CD4-positive, CD25-positive, alpha-beta regulatory T cell (primary cell): Measurements from ENCODE around the gene SNX32. TPM values are rescaled to one million over a fixed set of nuclear protein-coding genes. Genes with fewer than 3 reads are reported as not detected.

Source experiments
- ATAC-seq, 2 donors: fragments of 150-1000 bp; cut with Tn5 transposase; one replicate each; pipeline ENCODE4 v1.10.0; 2021; ENCODE audit warnings: low read depth in 2 of 2, moderate number of reproducible peaks in 2 of 2, moderate library complexity in 1 of 2
- DNase-seq, 3 donors: peaks; one replicate each; pipeline versions ENCODE4 v3.0.0 to v3.0.0-alpha.2; 2012 to 2022; ENCODE audit warnings: mixed read lengths in 1 of 3
- H3K27ac ChIP-seq: one replicate; pipeline ENCODE4 v1.7.0; 2013; ENCODE audit warnings: mild to moderate bottlenecking, low read length; ENCODE audit not compliant: insufficient read depth, poor library complexity, severe bottlenecking
- H3K27me3 ChIP-seq: one replicate; pipeline ENCODE4 v1.7.0; 2013; ENCODE audit warnings: low read length; ENCODE audit not compliant: control insufficient read depth, insufficient read depth
- H3K36me3 ChIP-seq: one replicate; pipeline ENCODE4 v1.7.0; 2013; ENCODE audit warnings: mild to moderate bottlenecking, low read length, moderate library complexity; ENCODE audit not compliant: control insufficient read depth, insufficient read depth
- H3K4me1 ChIP-seq: 2 replicates; pipeline ENCODE4 v1.7.0; 2013; ENCODE audit warnings: mild to moderate bottlenecking, low read length; ENCODE audit not compliant: insufficient read depth, control insufficient read depth, poor library complexity, severe bottlenecking
- H3K4me3 ChIP-seq: one replicate; pipeline ENCODE4 v1.7.0; 2013; ENCODE audit warnings: low read depth, mild to moderate bottlenecking, low read length, moderate library complexity
- H3K9me3 ChIP-seq, 2 experiments: 1 replicate in 1 of 2; 2 replicates in 1 of 2; pipeline ENCODE4 v1.7.0; 2013; ENCODE audit warnings: low read length in 2 of 2, mild to moderate bottlenecking in 1 of 2, moderate library complexity in 1 of 2; ENCODE audit not compliant: control insufficient read depth in 2 of 2
- H3K27ac Mint-ChIP-seq, 3 donors: one replicate each; pipeline ENCODE4 v1.8.0; 2020 to 2022; ENCODE audit warnings: mild to moderate bottlenecking in 3 of 3, mixed read lengths in 3 of 3, moderate library complexity in 2 of 3
- H3K27me3 Mint-ChIP-seq: one replicate; pipeline ENCODE4 v1.8.0; 2022; ENCODE audit warnings: mild to moderate bottlenecking, mixed read lengths
- H3K36me3 Mint-ChIP-seq: one replicate; pipeline ENCODE4 v1.8.0; 2020; ENCODE audit warnings: mixed read lengths
- H3K4me1 Mint-ChIP-seq, 4 donors: one replicate each; pipeline ENCODE4 v1.8.0; 2020 to 2022; ENCODE audit warnings: mixed read lengths in 4 of 4, mild to moderate bottlenecking in 1 of 4
- H3K4me3 Mint-ChIP-seq, 4 donors: one replicate each; pipeline ENCODE4 v1.8.0; 2020 to 2022; ENCODE audit warnings: mild to moderate bottlenecking in 4 of 4, mixed read lengths in 4 of 4, moderate library complexity in 3 of 4
- H3K9me3 Mint-ChIP-seq, 7 donors: one replicate each; pipeline ENCODE4 v1.8.0; 2020 to 2022; ENCODE audit warnings: mixed read lengths in 7 of 7, mild to moderate bottlenecking in 3 of 7, moderate library complexity in 2 of 7
- polyA plus RNA-seq, 4 donors: library from polyadenylated mRNA; unstranded; fragments of 300-500 nt; fragmentation: Illumina TruSeq; gene quantifications; one replicate each; pipeline ENCODE4 v1.2.3, GENCODE V29; 2021
- total RNA-seq: library from RNA; stranded (reverse); gene quantifications from one replicate; pipeline ENCODE4 v1.2.3, GENCODE V29; 2022

The SNX32 gene
- total and polyA plus RNA-seq, 5 donors from 2014 or later, result 0.32 to 1.3 (median 0.44) TPM

DNA sequence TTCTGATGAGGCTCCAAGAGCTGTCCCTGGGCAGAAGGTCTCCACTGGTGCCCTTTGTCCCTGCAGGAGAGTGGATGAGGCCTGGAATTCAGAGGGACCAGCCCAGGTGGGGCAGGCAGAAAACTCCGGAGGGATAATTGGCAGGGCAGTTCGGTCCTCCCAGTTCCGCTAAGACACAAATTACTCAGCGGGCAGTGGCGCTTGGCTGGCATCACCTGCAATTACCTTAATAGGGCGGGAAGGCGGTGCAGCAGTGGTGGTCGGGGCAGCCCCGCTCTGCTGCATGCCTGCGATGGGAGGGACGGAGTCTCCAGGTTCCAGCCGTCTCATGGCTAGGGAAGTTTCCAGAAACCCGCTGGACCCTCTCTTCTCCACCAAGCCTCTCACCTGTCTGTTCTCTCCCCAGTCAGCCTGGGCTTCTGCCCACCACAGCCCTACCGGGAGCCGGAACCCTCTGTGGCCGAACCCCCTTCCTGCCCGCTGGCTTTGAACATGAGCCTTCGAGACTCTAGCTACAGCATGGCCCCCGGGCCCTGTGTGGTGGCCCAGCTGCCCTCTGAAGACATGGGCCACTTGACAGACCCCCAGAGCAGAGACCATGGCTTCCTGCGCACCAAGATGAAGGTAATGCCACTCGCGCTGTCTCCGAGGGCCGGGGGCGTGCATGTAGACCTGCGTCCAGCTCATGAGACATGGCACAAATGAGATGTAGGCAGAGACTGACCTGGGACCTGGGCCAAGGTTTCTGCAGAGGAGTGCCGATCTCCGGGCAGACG lies 40.0 kb upstream of the SNX32 start:
- Mint-ChIP-seq H3K4me1 (peaks cover 0 to 27% (median under 1%) of the 10 kb centered on the region in 4 donors), H3K27me3 (peaks cover 35% of the 10 kb centered on the region), H3K27ac (no peak overlapping the region), H3K9me3 (peaks cover 0 to 2% (median 0%) of the 10 kb centered on the region in 7 donors), H3K4me3 (no peak overlapping the region), H3K36me3 (no peaks in the 10 kb centered on the region)
- Histone ChIP-seq H3K4me1 (peaks cover 9% of the 10 kb centered on the region), H3K36me3 (no peaks in the 10 kb centered on the region), H3K9me3 (no peaks in the 10 kb centered on the region), H3K27ac (no peak overlapping the region), H3K4me3 (no peak overlapping the region), H3K27me3 (peaks cover 9% of the 10 kb centered on the region)
- DNase-seq, result no peak
- no peak for ATAC-seq

GRCh38 chr11:65794570-65795510 lies 38.9 kb upstream of the SNX32 start:
- Mint-ChIP-seq H3K4me3 (no peak overlapping the region), H3K27me3 (peaks cover 30% of the 10 kb centered on the region), H3K4me1 (peaks cover 0 to 25% (median under 1%) of the 10 kb centered on the region in 4 donors), H3K27ac (no peak overlapping the region), H3K9me3 (peaks cover 0 to 4% (median 0%) of the 10 kb centered on the region in 7 donors), H3K36me3 (no peaks in the 10 kb centered on the region)
- Histone ChIP-seq H3K4me3 (no peak overlapping the region), H3K27ac (no peak overlapping the region), H3K27me3 (peaks cover 2% of the 10 kb centered on the region), H3K4me1 (peaks cover 9% of the 10 kb centered on the region), H3K9me3 (no peaks in the 10 kb centered on the region), H3K36me3 (no peaks in the 10 kb centered on the region)
- no peak for DNase-seq
- ATAC-seq, result no peak

GRCh38 chr11:65796726-65797601 lies 36.8 kb upstream of the SNX32 start:
- H3K27me3 ChIP-seq, result peaks cover 7% of the 10 kb centered on the region
- peaks cover 0 to 4% (median 0%) of the 10 kb centered on the region in 7 donors for H3K9me3 Mint-ChIP-seq

DNA sequence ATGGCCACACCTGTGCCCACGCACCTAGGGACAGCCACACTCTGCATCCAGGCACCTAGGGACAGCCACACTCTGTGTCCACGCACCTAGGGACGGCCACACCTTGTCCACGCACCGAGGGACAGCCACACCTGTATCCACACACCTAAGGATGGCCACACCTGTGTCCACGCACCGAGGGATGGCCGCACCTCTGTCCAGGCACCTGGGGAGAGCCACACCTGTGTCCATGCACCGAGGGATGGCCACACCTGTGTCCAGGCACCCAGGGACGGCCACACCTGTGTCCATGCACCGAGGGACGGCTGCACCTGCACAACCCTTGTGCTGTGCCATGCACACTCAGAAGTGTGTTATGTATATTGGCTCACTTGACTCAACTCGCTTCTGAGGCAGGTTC lies 36.1 kb upstream of the SNX32 start:
- no peaks in the 10 kb centered on the region for H3K36me3 ChIP-seq
- no peak overlapping the region for H3K27ac Mint-ChIP-seq

More at GRCh38 chr11:65796726-65797601, 36.8 kb upstream of the SNX32 start:
- Histone ChIP-seq H3K9me3 (no peaks in the 10 kb centered on the region), H3K36me3 (no peaks in the 10 kb centered on the region), H3K27ac (no peak overlapping the region), H3K4me3 (no peak overlapping the region), H3K4me1 (peaks cover under 1% of the 10 kb centered on the region)
- H3K27ac Mint-ChIP-seq, result no peak overlapping the region
- no peak overlapping the region for H3K4me3 Mint-ChIP-seq
- no peak for ATAC-seq
- DNase-seq, result no peak
- peaks cover 0 to 11% (median under 1%) of the 10 kb centered on the region in 4 donors for H3K4me1 Mint-ChIP-seq
- no peaks in the 10 kb centered on the region for H3K36me3 Mint-ChIP-seq
- peaks cover 20% of the 10 kb centered on the region for H3K27me3 Mint-ChIP-seq

GRCh38 chr11:65798882-65799281 lies 34.9 kb upstream of the SNX32 start:
- DNase-seq, result no peak
- Mint-ChIP-seq H3K4me3 (no peak overlapping the region), H3K9me3 (peaks cover 0 to 4% (median 0%) of the 10 kb centered on the region in 7 donors), H3K27me3 (peaks cover 20% of the 10 kb centered on the region), H3K4me1 (peaks cover 0 to 6% (median under 1%) of the 10 kb centered on the region in 4 donors), H3K36me3 (no peaks in the 10 kb centered on the region), H3K27ac (no peak overlapping the region)
- ATAC-seq, result no peak
- Histone ChIP-seq H3K27me3 (peaks cover 7% of the 10 kb centered on the region), H3K4me1 (no peaks in the 10 kb centered on the region), H3K4me3 (no peak overlapping the region), H3K9me3 (no peaks in the 10 kb centered on the region), H3K36me3 (no peaks in the 10 kb centered on the region), H3K27ac (no peak overlapping the region)

More for the DNA sequence above, 36.1 kb upstream of the SNX32 start:
- peaks cover 7% of the 10 kb centered on the region for H3K27me3 ChIP-seq
- no peaks in the 10 kb centered on the region for H3K9me3 ChIP-seq
- H3K4me3 ChIP-seq, result no peak overlapping the region
- peaks cover 0 to 7% (median under 1%) of the 10 kb centered on the region in 4 donors for H3K4me1 Mint-ChIP-seq
- H3K4me1 ChIP-seq, result no peaks in the 10 kb centered on the region
- peaks cover 20% of the 10 kb centered on the region for H3K27me3 Mint-ChIP-seq
- no peak for DNase-seq
- no peak overlapping the region for H3K4me3 Mint-ChIP-seq
- no peak for ATAC-seq
- H3K36me3 Mint-ChIP-seq, result no peaks in the 10 kb centered on the region
- H3K27ac ChIP-seq, result no peak overlapping the region
- peaks cover 0 to 4% (median 0%) of the 10 kb centered on the region in 7 donors for H3K9me3 Mint-ChIP-seq

DNA sequence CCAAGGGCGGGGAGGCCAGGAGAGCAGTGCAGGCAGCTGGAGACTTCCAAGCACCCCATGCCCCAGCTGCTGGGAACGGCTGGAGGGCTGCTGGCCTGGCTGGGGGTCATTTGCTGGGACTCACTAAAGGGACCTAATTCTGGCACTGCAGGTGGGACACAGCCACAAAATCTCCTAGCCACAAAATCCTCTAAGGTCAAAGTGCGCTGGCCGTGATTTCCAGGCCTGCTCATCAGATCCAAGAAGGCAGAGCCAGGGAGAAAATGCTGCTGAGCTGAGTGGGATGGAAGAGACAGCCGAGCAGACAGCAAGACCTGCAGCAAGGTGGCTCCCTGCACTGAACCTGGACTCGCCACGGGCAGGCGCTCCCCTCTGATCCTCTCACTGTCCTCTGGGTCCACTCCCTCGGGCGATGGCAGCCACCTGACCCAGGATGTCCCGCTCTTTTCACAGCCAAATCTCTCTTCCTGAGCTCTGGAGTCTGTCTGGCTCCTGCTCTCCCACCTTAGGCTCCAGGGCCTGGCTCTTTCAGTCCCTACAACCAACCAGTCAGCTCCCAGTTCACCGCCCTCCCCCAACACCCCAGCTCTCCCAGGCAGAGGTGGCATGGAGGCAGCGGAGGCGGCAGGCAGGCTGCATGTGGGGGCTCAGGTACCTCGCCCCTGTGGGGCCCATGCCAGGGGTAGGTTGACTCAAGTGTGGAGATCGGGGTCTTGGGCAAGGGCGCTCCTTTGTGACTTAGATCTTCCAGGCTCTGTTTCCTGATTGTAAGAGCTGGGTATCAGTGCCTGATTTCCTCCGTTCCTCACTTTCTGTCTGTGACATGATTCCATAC lies 32.4 kb upstream of the SNX32 start:
- H3K9me3 Mint-ChIP-seq, result peaks cover 0 to 4% (median 0%) of the 10 kb centered on the region in 7 donors
- H3K4me3 Mint-ChIP-seq, result no peak overlapping the region
- Histone ChIP-seq H3K4me3 (no peak overlapping the region), H3K36me3 (no peaks in the 10 kb centered on the region), H3K27ac (no peak overlapping the region), H3K27me3 (peaks cover 7% of the 10 kb centered on the region), H3K4me1 (no peaks in the 10 kb centered on the region), H3K9me3 (no peaks in the 10 kb centered on the region)
- H3K36me3 Mint-ChIP-seq, result no peaks in the 10 kb centered on the region
- ATAC-seq (no peak), DNase-seq (no peak)
- no peak overlapping the region for H3K27ac Mint-ChIP-seq
- peaks cover 19% of the 10 kb centered on the region for H3K27me3 Mint-ChIP-seq
- peaks cover 0 to 2% (median 0%) of the 10 kb centered on the region in 4 donors for H3K4me1 Mint-ChIP-seq
